Glomerular visceral epithelial cell (primary cell): ENCODE measurements around the gene EIF4E2.
A peak's percentile ranks its signal among the peaks of the same experiment; 100 is the strongest.

Experiments used
- DNase-seq: peaks from one replicate; pipeline ENCODE4 v3.0.0-alpha.2; 2016; ENCODE audit errors: extremely low spot score

EIF4E2 gene

GRCh38 chr2:232550354-232551249, at the start of gene EIF4E2, which contains the start of gene TIGD1:
Gene EIF4E2, plus strand, starts transcription at chr2:232550689. Its CDS starts 36 bp downstream, at chr2:232550725.
Gene TIGD1, minus strand, starts transcription at chr2:232550557. Its CDS starts 675 bp downstream, at chr2:232549882.
- DNase-seq, result peak; percentile 95

GRCh38 chr2:232501331-232501771, 49.1 kb upstream of the EIF4E2 start:
- DNase-seq, result no peak

DNA sequence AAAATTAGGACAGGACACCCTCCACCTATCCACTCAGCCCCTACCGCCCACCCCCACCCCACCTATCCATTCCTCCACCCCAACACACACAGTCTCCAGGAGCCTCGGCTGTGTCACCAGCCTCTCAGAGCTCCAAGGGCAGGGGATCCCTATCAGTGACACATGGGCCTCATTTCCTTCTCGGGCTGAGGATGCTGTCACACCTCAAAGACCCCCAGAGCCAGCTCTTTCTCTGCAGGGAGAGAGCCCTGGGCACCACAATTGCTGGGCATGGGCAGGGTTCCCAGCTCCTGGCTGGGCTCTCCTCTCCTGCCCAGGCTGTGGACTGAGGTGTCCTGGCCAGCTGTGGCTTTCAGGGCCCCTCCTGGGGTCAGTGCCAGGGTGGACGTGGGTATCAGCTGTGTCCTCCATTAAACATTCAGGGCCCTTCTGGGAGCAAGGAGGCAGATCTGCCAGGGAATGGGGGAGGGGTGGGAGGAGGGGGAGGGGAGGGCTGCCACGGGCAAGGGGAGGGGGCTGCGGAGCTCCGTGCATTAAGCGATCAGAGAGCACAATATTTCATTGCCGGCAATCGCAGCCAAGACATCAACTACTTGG, 48.6 kb upstream of the EIF4E2 start:
- no peak for DNase-seq

- no peak for DNase-seq
Measured at GRCh38 chr2:232502511-232502910, 48.0 kb upstream of the EIF4E2 start.

DNA sequence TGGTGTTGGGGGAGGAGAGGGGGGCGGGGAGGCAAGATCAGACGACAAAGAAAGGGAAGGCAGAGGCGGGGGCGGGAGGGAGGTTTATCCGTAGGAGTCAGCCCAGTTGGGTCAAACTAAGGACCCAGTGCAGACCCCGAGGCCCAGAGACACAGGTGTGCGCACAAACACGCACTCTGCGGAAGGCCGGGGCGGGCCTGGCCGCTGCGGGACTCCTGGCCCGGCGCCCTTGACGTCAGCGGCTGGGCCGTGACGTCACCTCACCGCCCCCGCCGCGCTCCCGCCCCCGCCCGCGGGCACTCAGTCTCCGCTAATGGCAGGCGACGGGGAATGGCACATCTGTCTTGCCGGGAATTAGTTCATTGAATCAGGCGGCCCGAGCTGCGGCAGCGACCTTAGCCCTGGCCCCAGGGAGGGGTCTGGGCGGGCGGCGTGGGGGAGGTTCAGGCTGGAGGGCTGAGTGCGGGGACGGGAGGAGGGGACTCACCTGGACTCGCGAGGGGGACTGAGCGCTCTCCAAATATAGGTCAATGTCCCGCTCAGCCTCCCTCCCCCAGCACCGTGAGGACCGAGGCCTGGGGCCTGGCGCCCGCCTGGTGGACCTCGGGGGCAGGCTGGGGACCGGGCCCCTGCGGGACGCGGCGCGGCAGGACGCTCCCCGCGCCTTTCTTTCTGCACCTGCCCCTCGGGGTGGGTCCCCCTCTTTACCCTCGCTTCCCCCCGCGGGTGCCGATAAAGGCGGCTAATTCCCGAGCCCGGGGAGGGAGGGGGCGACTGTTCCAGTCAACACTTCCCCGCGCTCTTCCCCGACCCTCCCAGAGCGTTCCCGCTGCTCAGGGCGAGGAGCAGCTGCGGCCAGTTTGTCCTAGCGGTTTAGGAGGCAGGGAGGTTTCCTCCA, 47.3 kb upstream of the EIF4E2 start:
- DNase-seq, result no peak

DNA sequence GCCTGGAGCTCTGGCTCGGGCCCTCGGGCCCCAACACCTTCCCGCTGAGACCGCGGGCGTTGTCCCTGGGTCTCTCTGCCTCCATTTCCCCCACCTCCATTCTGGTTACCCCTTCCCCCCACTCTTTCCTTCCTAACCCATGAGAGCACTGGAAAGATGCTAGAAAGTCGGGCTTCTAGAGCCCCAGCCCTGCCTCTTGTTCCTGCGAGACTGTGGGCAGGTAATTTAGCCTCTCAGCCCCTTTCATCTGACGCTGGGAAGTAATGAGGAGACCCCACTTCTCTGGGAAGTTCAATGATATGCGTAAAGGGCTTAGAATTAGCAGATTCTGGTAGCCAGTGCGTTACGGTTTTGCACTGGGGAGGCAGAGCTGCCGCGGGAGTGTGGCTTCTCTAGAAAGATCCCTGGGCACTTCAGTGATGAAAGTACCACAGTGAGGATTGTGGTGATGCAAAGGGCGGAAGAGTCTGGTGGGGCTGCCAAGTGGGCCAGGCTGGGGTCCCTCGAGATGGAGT, 46.6 kb upstream of the EIF4E2 start:
- DNase-seq, result no peak

GRCh38 chr2:232504438-232504837, 46.1 kb upstream of the EIF4E2 start:
- no peak for DNase-seq

- DNase-seq, result no peak
Measured at GRCh38 chr2:232505856-232506255, 44.6 kb upstream of the EIF4E2 start.

GRCh38 chr2:232506709-232507108, 43.8 kb upstream of the EIF4E2 start:
- DNase-seq, result no peak

GRCh38 chr2:232508251-232508650, 42.2 kb upstream of the EIF4E2 start:
- no peak for DNase-seq

DNA sequence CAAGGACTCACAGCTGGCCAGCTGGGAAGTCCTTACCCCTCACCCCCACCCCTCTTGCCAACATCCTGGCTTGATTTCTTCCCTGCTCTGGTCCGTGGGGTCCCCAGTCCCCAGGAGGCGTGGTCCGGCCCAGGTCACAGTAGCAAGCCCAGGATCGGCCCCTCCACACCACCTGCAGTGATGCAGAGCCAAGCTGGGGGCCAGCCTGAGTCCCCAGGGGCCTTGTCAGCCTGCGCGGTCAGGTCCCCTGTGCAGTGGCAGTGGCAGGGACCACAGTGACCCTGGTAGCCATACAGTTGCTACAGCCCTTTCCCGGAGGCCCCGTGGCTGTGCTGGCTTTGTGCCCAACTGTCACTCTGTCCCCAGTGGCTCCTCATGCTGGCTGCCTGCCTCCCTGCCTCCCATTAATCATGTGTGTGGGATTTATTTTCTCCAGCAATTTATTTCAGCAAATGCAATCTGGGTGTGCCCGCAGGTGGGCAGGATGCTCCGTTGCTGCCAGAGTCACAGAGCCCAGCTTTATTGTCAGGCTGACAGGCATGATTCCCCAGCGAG, 39.1 kb upstream of the EIF4E2 start:
- DNase-seq, result no peak

DNA sequence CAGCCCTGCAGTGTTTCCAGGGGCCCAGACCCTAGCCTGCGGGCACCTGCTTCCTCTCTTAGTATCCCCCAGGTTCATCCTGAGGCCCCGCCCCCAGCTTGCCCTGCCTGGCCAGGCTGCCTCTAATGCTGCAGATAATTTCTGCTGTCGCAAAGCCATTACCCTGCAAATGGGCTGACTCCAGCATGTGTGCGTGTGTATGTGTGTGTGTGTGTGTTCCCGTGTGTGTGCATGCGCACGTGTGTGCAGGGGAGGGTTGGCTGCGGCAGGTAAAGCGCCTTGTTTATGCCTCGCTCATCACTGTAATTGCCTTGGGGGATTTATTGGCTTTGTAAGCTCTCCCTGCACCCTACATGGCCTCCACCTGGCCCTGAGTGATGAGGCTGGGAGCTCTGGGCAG, 37.9 kb upstream of the EIF4E2 start:
- no peak for DNase-seq

GRCh38 chr2:232513353-232513752, 37.1 kb upstream of the EIF4E2 start:
- DNase-seq, result no peak

DNA sequence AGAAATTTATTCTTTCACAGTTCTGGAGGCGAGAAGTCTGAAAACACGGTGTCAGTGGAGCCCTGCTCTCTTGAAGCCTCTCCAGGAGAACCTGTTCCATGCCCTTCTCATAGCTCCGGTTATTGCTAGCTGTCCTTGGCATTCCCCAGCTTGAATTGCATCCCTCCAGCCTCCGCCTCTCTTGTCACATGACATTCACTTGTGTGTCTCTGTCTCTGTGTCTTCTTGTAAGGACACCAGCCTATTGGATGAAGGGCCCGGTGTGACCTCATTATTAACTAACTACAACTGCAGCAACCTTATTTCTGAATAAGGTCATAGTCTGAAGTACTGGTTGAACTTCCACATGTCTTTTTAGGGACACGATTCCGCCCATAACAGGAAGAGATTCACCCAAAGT, 34.9 kb upstream of the EIF4E2 start:
- no peak for DNase-seq

DNA sequence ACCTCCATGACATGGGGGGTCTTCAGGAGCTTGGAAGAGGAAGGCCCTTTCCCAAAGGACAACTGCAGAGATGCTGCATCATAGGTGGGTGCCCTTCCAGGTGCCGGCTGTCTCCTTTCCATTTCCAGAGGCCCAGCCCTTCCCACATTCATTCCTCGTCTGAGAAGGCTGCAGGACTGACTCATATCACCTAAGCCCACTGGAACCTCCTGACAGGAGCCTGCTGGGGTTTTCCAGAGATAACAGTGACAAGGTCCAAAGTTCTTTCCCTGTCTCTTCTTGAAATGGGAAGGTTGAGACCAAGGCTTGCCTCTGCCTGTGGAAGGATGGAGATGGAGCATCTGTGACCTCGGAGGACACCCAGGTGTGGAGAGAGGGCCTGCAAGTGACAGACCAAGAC, 33.9 kb upstream of the EIF4E2 start:
- no peak for DNase-seq

- no peak for DNase-seq
Measured at GRCh38 chr2:232518844-232519243, 31.6 kb upstream of the EIF4E2 start.

- DNase-seq, result no peak
Measured at GRCh38 chr2:232519581-232520438, 30.7 kb upstream of the EIF4E2 start, which contains the start of gene PRSS56. Gene PRSS56, plus strand, starts transcription at chr2:232520388. Its CDS starts 211 bp downstream, at chr2:232520599.

- no peak for DNase-seq
Measured at GRCh38 chr2:232520489-232520888, 30.0 kb upstream of the EIF4E2 start.

DNA sequence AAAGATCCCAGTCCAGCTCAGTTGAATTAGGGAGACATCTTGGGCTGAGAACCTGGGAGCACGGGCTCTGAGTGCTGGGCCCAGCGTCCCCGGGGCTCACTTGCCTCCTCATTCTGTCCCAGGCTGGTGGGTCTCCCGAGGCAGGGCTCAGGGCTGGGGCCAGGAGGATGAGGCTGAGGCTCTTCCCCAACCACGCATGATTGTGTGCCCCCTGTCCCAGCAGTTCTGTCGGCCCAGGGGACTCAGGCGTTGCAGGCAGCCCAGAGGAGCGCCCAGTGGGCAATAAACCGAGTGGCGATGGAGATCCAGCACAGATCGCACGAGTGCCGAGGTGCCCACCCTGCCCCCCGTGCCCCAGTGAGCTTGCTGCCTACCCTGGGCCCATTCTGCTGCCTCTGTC, 29.4 kb upstream of the EIF4E2 start:
- no peak for DNase-seq

DNA sequence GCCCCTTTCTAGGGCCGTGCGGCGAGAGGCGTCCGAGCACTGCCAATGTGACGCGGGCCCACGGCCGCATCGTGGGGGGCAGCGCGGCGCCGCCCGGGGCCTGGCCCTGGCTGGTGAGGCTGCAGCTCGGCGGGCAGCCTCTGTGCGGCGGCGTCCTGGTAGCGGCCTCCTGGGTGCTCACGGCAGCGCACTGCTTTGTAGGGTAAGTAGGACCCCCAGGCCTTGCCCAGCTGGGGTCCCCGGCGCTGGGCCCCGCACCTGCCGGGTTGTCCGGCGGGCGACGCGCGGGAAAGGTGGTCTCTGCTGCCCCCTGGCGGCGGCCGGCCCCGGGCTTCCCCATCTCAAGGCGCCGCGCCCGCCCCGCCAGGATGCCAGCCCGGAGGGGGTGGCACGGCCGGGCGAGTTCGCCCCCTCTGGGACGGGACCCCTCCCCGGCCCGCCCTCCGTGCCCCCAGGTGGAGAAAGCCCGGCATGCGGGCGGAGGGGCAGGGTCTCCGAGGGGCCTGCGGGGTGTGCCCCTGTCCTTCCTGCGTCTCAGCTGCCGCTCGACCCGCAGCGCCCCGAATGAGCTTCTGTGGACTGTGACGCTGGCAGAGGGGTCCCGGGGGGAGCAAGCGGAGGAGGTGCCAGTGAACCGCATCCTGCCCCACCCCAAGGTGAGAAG, 28.4 kb upstream of the EIF4E2 start:
- DNase-seq, result peak; percentile 49
